ENCODE data around the gene TEX51.

Gene TEX51

GRCh38 chr2:126878601-126879000, 20.1 kb upstream of the TEX51 start:
- no peak for DNase-seq (ENCODE audit: low read depth in 1 of 2, low spot score in 1 of 2)

- no peak for DNase-seq (ENCODE audit: low read depth in 1 of 2, low spot score in 1 of 2)
Observed at GRCh38 chr2:126879348-126880298, 19.1 kb upstream of the TEX51 start.

GRCh38 chr2:126880324-126880723, 18.4 kb upstream of the TEX51 start:
- DNase-seq (ENCODE audit: low read depth in 1 of 2, low spot score in 1 of 2): no peak

GRCh38 chr2:126880817-126881216, 17.9 kb upstream of the TEX51 start:
- DNase-seq (ENCODE audit: low read depth in 1 of 2, low spot score in 1 of 2): no peak

- DNase-seq (ENCODE audit: low read depth in 1 of 2, low spot score in 1 of 2): no peak
Observed at GRCh38 chr2:126881591-126881990, 17.1 kb upstream of the TEX51 start.

GRCh38 chr2:126882181-126882580, 16.5 kb upstream of the TEX51 start:
- no peak for DNase-seq (ENCODE audit: low read depth in 1 of 2, low spot score in 1 of 2)

- DNase-seq (ENCODE audit: low read depth in 1 of 2, low spot score in 1 of 2): no peak
Observed at GRCh38 chr2:126882736-126883665, 15.7 kb upstream of the TEX51 start.

GRCh38 chr2:126883666-126884040, 15.0 kb upstream of the TEX51 start:
- DNase-seq (ENCODE audit: low read depth in 1 of 2, low spot score in 1 of 2): no peak

- DNase-seq (ENCODE audit: low read depth in 1 of 2, low spot score in 1 of 2): no peak
Observed at GRCh38 chr2:126884861-126885750, 13.6 kb upstream of the TEX51 start.

- no peak for DNase-seq (ENCODE audit: low read depth in 1 of 2, low spot score in 1 of 2)
Observed at GRCh38 chr2:126885751-126886210, 12.9 kb upstream of the TEX51 start.

GRCh38 chr2:126886211-126886915, 12.3 kb upstream of the TEX51 start:
- DNase-seq (ENCODE audit: low read depth in 1 of 2, low spot score in 1 of 2): no peak

- DNase-seq (ENCODE audit: low read depth in 1 of 2, low spot score in 1 of 2): no peak
Observed at GRCh38 chr2:126886916-126887280, 11.8 kb upstream of the TEX51 start.

GRCh38 chr2:126887506-126887905, 11.2 kb upstream of the TEX51 start:
- DNase-seq (ENCODE audit: low read depth in 1 of 2, low spot score in 1 of 2): no peak

GRCh38 chr2:126888046-126888445, 10.6 kb upstream of the TEX51 start:
- no peak for DNase-seq (ENCODE audit: low read depth in 1 of 2, low spot score in 1 of 2)

GRCh38 chr2:126889071-126889470, 9.6 kb upstream of the TEX51 start:
- no peak for DNase-seq (ENCODE audit: low read depth in 1 of 2, low spot score in 1 of 2)

GRCh38 chr2:126889496-126890135, 9.1 kb upstream of the TEX51 start:
- DNase-seq (ENCODE audit: low read depth in 1 of 2, low spot score in 1 of 2): no peak

GRCh38 chr2:126890136-126890510, 8.6 kb upstream of the TEX51 start:
- no peak for DNase-seq (ENCODE audit: low read depth in 1 of 2, low spot score in 1 of 2)

GRCh38 chr2:126890551-126891450, 7.9 kb upstream of the TEX51 start:
- DNase-seq (ENCODE audit: low read depth in 1 of 2, low spot score in 1 of 2): no peak
